GM19455 (cell line): ENCODE results near the gene RGL4.
"Not testable (repeated sequence)": the region's sequence is repeated elsewhere in the genome, so short reads cannot be mapped to it uniquely, and the experiment has no call there.

Experiments
- ATAC-seq: cut with Tn5 transposase; IDR thresholded peaks from one replicate; pipeline ENCODE4 v1.9.1; 2021; ENCODE audit not compliant: unreplicated experiment

RGL4 gene

DNA sequence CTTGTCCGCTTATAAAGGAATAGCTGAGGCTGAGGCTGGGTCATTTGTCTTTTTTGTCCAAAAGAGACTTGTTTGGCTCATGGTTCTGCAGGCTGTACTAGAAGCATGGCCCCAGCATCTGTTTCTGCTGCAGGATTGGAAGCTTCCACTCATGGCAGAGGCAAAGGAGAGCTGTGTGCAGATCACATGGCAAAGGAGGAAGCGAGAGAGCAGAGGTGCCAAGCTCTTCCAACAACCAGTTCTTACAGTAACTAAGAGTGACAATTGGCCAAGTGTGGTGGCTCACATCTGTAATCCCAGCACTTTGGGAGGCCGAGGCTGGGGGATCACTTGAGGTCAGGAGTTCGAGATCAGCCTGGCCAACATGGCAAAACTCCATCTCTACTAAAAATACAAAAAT, 37.3 kb downstream of the RGL4 start:
- ATAC-seq = not testable (repeated sequence)

DNA sequence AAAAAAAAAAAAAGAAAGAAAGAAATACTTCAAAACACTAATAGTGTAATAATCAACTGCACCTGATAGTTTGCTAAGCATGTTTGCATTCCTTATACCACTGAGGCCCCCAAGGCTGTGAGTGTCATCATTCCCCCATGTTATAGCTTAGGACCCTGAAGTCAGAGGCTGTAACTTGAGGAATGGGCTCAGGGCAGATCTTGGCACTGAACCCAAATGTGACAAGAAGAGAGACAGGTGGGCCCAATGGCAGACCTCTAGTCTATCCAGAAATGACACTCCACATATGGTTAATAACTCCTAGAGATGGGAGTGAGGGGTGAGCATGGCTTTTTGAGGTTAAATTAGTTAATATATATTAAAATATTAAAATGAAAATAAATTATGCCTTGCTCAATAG, 46.9 kb downstream of the RGL4 start:
- ATAC-seq = no peak

DNA sequence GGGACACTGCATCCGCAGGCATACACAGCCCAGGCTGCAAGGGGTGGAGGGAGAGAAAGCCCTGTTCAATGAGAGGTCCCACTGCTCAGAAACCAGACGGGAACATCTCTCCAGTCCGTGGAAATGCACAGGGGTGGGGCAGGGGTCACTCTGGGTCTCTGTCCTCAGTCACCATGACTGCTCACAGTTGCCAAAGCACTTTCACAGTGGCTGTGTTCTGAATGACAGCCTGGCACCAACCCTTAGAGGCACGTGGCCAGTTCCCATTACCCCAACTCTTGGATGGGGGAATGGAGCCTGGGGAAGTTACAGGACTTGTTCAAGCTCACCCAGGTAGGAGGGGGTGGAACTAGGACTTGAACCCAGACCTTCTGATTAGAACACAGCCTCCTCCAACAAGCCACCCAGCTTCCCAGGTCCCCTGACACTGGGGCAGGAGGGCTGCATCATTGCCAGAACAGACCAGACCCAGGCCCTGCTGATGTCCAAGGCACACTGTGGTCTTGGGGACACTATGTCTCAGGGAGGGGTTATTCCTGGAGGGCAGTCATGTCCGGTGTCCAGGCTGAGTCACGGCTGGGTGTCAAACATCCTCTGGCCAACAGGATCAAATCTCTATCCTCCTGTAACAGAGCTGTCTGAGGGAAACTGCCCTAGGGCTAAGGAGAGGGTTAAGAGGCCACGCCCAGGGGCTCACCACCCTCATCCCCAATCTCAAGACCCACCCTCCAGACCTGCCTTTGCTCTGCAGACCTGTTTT, 51.9 kb downstream of the RGL4 start:
- no peak for ATAC-seq

DNA sequence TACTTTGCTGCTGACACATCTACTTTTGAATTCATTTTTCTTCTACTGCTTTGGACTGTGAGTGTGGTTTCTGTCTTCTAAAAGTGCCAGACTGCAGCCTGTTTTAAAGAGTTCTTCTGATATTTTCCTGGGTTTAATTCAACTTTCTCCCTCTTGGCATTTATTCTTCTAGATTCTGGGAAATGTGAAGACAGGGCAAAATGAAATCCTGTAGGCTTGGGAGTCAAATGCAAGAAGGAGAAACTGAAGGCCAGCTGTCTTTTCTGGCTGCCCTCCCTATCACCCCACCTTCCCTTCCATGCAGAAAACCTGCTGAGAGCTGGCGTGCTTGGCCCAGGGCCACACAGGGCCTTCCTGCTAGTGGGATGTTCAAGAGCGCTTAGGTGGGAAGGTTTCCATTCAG, 52.5 kb downstream of the RGL4 start:
- no peak for ATAC-seq

DNA sequence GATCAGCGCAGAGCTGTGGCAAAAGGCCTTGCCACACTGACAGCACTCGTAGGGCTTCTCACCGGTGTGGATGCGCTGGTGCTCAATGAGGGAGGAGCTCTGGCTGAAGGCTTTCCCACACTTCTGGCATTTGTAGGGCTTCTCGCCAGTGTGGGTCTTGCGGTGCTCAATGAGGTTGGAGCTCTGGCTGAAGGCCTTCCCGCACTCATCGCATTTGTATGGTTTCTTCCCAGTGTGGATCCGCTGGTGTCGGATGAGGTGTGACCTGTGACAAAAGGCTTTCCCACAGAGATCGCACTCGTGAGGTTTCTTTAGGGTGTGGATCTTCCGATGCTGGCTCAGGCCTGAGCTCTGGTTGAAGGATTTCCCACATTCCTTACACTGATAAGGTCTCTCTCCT, 53.2 kb downstream of the RGL4 start:
- no peak for ATAC-seq

DNA sequence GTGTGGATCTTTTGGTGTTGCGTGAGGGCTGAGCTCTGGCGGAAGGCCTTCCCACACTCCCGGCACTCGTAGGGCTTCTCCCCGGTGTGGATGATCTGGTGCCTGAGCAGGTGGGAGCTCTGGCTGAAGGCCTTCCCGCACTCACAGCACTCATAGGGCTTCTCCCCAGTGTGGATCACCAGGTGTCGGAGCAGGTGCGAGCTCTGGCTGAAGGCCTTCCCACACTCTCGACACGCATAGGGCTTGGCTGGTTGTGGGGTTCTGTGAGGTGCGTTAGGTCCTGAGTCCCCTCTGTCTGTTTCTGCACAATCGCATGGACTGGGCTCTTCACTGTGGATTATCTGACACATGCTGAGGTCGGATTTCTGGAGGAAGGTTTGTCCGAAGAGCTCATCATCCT, 53.7 kb downstream of the RGL4 start:
- ATAC-seq = no peak

DNA sequence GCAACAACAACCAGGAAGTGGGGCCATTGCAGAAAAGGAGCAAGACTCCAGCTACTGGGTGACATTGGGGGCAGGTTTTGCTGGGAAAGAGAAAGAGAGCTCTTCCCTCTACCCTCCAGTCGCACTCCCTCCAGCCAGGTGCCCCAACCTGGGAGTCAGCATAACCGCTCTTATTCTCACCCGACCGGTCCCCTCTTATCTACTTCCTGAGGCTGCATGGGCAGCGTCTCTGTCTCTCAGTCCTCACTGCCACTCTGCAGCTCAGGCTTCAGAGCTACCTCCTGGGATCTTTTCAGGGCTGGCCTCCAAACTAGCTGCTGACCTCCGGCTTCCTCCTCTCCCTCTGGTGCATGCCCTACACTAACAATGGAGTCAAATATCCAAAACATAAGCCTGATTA, 55.0 kb downstream of the RGL4 start:
- ATAC-seq = no peak
